ENCODE measurements around the gene LIMS1. TPM values are rescaled to one million over a fixed set of nuclear protein-coding genes. Genes with fewer than 3 reads are reported as not detected.
"Not testable (repeated sequence)": the region's sequence is repeated elsewhere in the genome, so short reads cannot be mapped to it uniquely, and the experiment has no call there.

Gene LIMS1
- total RNA-seq, 1 experiment from 2014 or later = 101 TPM

GRCh38 chr2:108719149-108720044, 185.1 kb downstream of the LIMS1 start, which contains the start of gene RANBP2:
TSS of gene RANBP2 (plus strand) at chr2:108719482. CDS start at chr2:108719607, 125 bp downstream.
- peak within 1 kb of the TSS; percentile 69 to 80 for H3K4me3 ChIP-seq (ENCODE audit: low read depth in 2 of 2, low read length in 2 of 2)
- ATAC-seq (peak; percentile 99), DNase-seq (ENCODE audit: low read depth, low spot score) (peak; percentile 84)
- ChIA-PET CTCF (interaction anchor here (0.7 kb wide), 1 partner anchor 91 kb away, joined by 3 read pairs; no protein-coding TSS in a partner anchor), POLR2A (interaction anchor here (0.6 kb wide), 1 partner anchor 125 kb away, joined by 3 read pairs; no protein-coding TSS in a partner anchor)
- peak; percentile 94 for TF ChIP-seq POLR2AphosphoS5 (IDR thresholded peaks at IDR 0.05; ENCODE audit: low read depth, low read length)
- TF ChIP-seq REST (IDR thresholded peaks at IDR 0.05; ENCODE audit: insufficient read depth in 1 of 2, low read depth in 2 of 2, low read length in 1 of 2) = peak in 1 of 2 experiments; percentile 77; a peak in 2 of 4 replicates
- no peak for TF ChIP-seq CTCF (IDR thresholded peaks at IDR 0.05)
- TF ChIP-seq SIN3A (IDR thresholded peaks at IDR 0.05; ENCODE audit: borderline replicate concordance, insufficient read depth, low read depth, low read length) = peak; percentile 86; the same call in 1 of the 2 replicates
- TF ChIP-seq TCF7L2 (IDR thresholded peaks at IDR 0.05; ENCODE audit: low read depth, low read length) = peak; percentile 65
- intact Hi-C loops (cut with micrococcal nuclease; ENCODE audit: unreplicated experiment) (no loop called here), in situ Hi-C loops (cut with HindIII; ENCODE audit: low pct_unique_long_range_greater_than_20kb, low sequenced_read_pairs) (no loop called here)
- no peaks in the 10 kb centered on the region for H3K36me3 ChIP-seq (ENCODE audit: control insufficient read depth, insufficient read depth, low read length)
- no peaks in the 10 kb centered on the region for H3K27me3 ChIP-seq (ENCODE audit: control insufficient read depth, insufficient read depth, low read length)
- peak within 1 kb of the TSS; percentile 95 for H3K27ac ChIP-seq (ENCODE audit: low read length)
- no peaks in the 10 kb centered on the region for H3K4me1 ChIP-seq (ENCODE audit: control insufficient read depth, insufficient read depth, low read length)
- no peaks in the 10 kb centered on the region for H3K9me3 ChIP-seq (ENCODE audit: control insufficient read depth, insufficient read depth, low read depth, low read length)
- no TSS peak for BruUV-seq (replicated peaks)

GRCh38 chr2:108726048-108726447, 191.8 kb downstream of the LIMS1 start:
- DNase-seq (ENCODE audit: low read depth, low spot score); ATAC-seq; CTCF ChIA-PET; intact Hi-C loops (cut with micrococcal nuclease; ENCODE audit: unreplicated experiment); H3K27me3 ChIP-seq (ENCODE audit: control insufficient read depth, insufficient read depth, low read length); H3K27ac ChIP-seq (ENCODE audit: low read length); BruUV-seq (replicated peaks); H3K36me3 ChIP-seq (ENCODE audit: control insufficient read depth, insufficient read depth, low read length); H3K4me3 ChIP-seq (ENCODE audit: low read depth in 2 of 2, low read length in 2 of 2); H3K4me1 ChIP-seq (ENCODE audit: control insufficient read depth, insufficient read depth, low read length); POLR2A ChIA-PET; H3K9me3 ChIP-seq (ENCODE audit: control insufficient read depth, insufficient read depth, low read depth, low read length); in situ Hi-C loops (cut with HindIII; ENCODE audit: low pct_unique_long_range_greater_than_20kb, low sequenced_read_pairs): not testable (repeated sequence)

- H3K9me3 ChIP-seq (ENCODE audit: control insufficient read depth, insufficient read depth, low read depth, low read length); CTCF ChIA-PET; H3K4me1 ChIP-seq (ENCODE audit: control insufficient read depth, insufficient read depth, low read length); in situ Hi-C loops (cut with HindIII; ENCODE audit: low pct_unique_long_range_greater_than_20kb, low sequenced_read_pairs); H3K27me3 ChIP-seq (ENCODE audit: control insufficient read depth, insufficient read depth, low read length); H3K27ac ChIP-seq (ENCODE audit: low read length); intact Hi-C loops (cut with micrococcal nuclease; ENCODE audit: unreplicated experiment); H3K36me3 ChIP-seq (ENCODE audit: control insufficient read depth, insufficient read depth, low read length); POLR2A ChIA-PET; ATAC-seq; H3K4me3 ChIP-seq (ENCODE audit: low read depth in 2 of 2, low read length in 2 of 2); DNase-seq (ENCODE audit: low read depth, low spot score): not testable (repeated sequence)
- BruUV-seq (replicated peaks) = TSS peak; percentile 25
These were observed 200.4 kb downstream of the LIMS1 start for GRCh38 chr2:108734656-108735055.

Other genes starting within 250 kb of the LIMS1 start
- 0.31 TPM for gene SULT1C2, start 245.6 kb upstream of the LIMS1 start, total RNA-seq (2021; ENCODE audit: unreplicated experiment)
- not detected for gene SULT1C4, start 156.5 kb upstream of the LIMS1 start, total RNA-seq (2021; ENCODE audit: unreplicated experiment)
- gene GCC2, start 85.3 kb upstream of the LIMS1 start, total RNA-seq (2021; ENCODE audit: unreplicated experiment) = 23.4 TPM
- 92.1 TPM for gene RANBP2, start 185.0 kb downstream of the LIMS1 start, total RNA-seq (2021; ENCODE audit: unreplicated experiment)